ENCODE data around the gene SEMA3G. TPM values are rescaled to one million over a fixed set of nuclear protein-coding genes. Genes with fewer than 3 reads are reported as not detected.

The SEMA3G gene
- total RNA-seq, 2 donors from 2014 or later = 2.4 to 2.6 TPM

- Histone ChIP-seq H3K36me3 (no peaks in the 10 kb centered on the region), H3K4me3 (no peak overlapping the region), H3K9me3 (no peaks in the 10 kb centered on the region), H3K27me3 (no peaks in the 10 kb centered on the region), H3K27ac (no peak overlapping the region), H3K4me1 (no peaks in the 10 kb centered on the region), H3K9ac (ENCODE audit: low read depth in 2 of 2, low read length in 2 of 2) (no peak overlapping the region)
- DNase-seq = no peak
- intact Hi-C loops (cut with DNase I) = no loop called here
- TF ChIP-seq CTCF (IDR thresholded peaks at IDR 0.05) = no peak
Measured at GRCh38 chr3:52490939-52491526, 46.1 kb upstream of the SEMA3G start.

GRCh38 chr3:52490035-52490938, 45.4 kb upstream of the SEMA3G start:
- Histone ChIP-seq H3K4me3 (no peak overlapping the region), H3K36me3 (no peaks in the 10 kb centered on the region), H3K9ac (ENCODE audit: low read depth in 2 of 2, low read length in 2 of 2) (no peak overlapping the region), H3K27ac (no peak overlapping the region), H3K27me3 (no peaks in the 10 kb centered on the region), H3K9me3 (no peaks in the 10 kb centered on the region), H3K4me1 (no peaks in the 10 kb centered on the region)
- intact Hi-C loops (cut with DNase I) = no loop called here
- TF ChIP-seq CTCF (IDR thresholded peaks at IDR 0.05) = no peak
- no peak for DNase-seq

GRCh38 chr3:52489453-52489852, 44.5 kb upstream of the SEMA3G start:
- H3K9me3 ChIP-seq = no peaks in the 10 kb centered on the region
- H3K4me3 ChIP-seq = no peak overlapping the region
- no peak for TF ChIP-seq CTCF (IDR thresholded peaks at IDR 0.05)
- no peaks in the 10 kb centered on the region for H3K36me3 ChIP-seq
- intact Hi-C loops (cut with DNase I) = no loop called here
- no peak for DNase-seq
- H3K27ac ChIP-seq = no peak overlapping the region
- H3K27me3 ChIP-seq = no peaks in the 10 kb centered on the region
- no peaks in the 10 kb centered on the region for H3K4me1 ChIP-seq
- H3K9ac ChIP-seq (ENCODE audit: low read depth in 2 of 2, low read length in 2 of 2) = no peak overlapping the region

- no peaks in the 10 kb centered on the region for H3K27me3 ChIP-seq
- no peak for TF ChIP-seq CTCF (IDR thresholded peaks at IDR 0.05)
- intact Hi-C loops (cut with DNase I) = no loop called here
- H3K4me1 ChIP-seq = no peaks in the 10 kb centered on the region
- H3K9me3 ChIP-seq = no peaks in the 10 kb centered on the region
- no peak for DNase-seq
- H3K9ac ChIP-seq (ENCODE audit: low read depth in 2 of 2, low read length in 2 of 2) = no peak overlapping the region
- no peak overlapping the region for H3K27ac ChIP-seq
- no peak overlapping the region for H3K4me3 ChIP-seq
- H3K36me3 ChIP-seq = no peaks in the 10 kb centered on the region
Measured at GRCh38 chr3:52488746-52489145, 43.8 kb upstream of the SEMA3G start.

- DNase-seq = no peak
- no peak for TF ChIP-seq CTCF (IDR thresholded peaks at IDR 0.05)
- Histone ChIP-seq H3K9ac (ENCODE audit: low read depth in 2 of 2, low read length in 2 of 2) (no peak overlapping the region), H3K4me1 (no peaks in the 10 kb centered on the region), H3K9me3 (no peaks in the 10 kb centered on the region), H3K4me3 (no peak overlapping the region), H3K36me3 (no peaks in the 10 kb centered on the region), H3K27me3 (no peaks in the 10 kb centered on the region), H3K27ac (no peak overlapping the region)
- intact Hi-C loops (cut with DNase I) = no loop called here
Measured at GRCh38 chr3:52487788-52488691, 43.1 kb upstream of the SEMA3G start.
